T47D (cell line): Measurements from ENCODE around the gene MAMSTR.
"Not testable (repeated sequence)": the region's sequence is repeated elsewhere in the genome, so short reads cannot be mapped to it uniquely, and the experiment has no call there.

Experiments used
- DNase-seq, 2 experiments: peaks; one replicate each; pipeline versions ENCODE4 v3.0.0 to v3.0.0-alpha.2; 2011 to 2012; ENCODE audit warnings: low read depth in 1 of 2, low spot score in 1 of 2
- JUND ChIP-seq: IDR thresholded peaks from 2 replicates; pipeline ENCODE4 v1.6.1; 2012; ENCODE audit warnings: low read depth
- in situ Hi-C: cut with HindIII; loops from 2 replicates; pipeline ENCODE4 v1.10.0; 2016; ENCODE audit warnings: low sequenced_read_pairs, low pct_unique_long_range_greater_than_20kb

The MAMSTR gene

GRCh38 chr19:48711106-48711662, 8.3 kb downstream of the MAMSTR start:
- no peak for DNase-seq
- in situ Hi-C loops = no loop called here
- TF ChIP-seq JUND = no peak

GRCh38 chr19:48708471-48708870, 11.1 kb downstream of the MAMSTR start:
- in situ Hi-C loops = no loop called here
- no peak for DNase-seq
- TF ChIP-seq JUND = no peak

GRCh38 chr19:48705431-48705830, 14.1 kb downstream of the MAMSTR start:
- in situ Hi-C loops = no loop called here
- no peak for DNase-seq
- no peak for TF ChIP-seq JUND

- in situ Hi-C loops = no loop called here
- no peak for DNase-seq
These were observed 16.2 kb downstream of the MAMSTR start for GRCh38 chr19:48703316-48703715.

DNA sequence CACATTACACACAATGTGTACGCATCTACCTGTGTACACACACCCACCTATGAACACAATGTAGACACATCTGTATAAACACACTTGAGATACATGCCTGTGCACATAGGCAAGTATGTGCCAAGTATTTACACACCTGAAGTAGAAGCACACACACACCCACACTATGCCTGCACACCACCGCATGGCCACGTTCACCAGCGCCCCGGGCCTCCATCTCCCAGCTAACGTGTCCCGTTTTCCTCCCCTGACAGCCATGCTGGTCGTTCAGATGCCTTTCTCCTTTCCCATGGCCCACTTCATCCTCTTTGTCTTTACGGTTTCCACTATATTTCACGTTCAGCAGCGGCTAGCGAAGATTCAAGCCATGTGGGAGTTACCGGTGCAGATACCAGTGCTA, 16.8 kb downstream of the MAMSTR start:
- no peak for DNase-seq
- TF ChIP-seq JUND = no peak
- in situ Hi-C loops = no loop called here

More at GRCh38 chr19:48703316-48703715, 16.2 kb downstream of the MAMSTR start:
- no peak for TF ChIP-seq JUND

DNA sequence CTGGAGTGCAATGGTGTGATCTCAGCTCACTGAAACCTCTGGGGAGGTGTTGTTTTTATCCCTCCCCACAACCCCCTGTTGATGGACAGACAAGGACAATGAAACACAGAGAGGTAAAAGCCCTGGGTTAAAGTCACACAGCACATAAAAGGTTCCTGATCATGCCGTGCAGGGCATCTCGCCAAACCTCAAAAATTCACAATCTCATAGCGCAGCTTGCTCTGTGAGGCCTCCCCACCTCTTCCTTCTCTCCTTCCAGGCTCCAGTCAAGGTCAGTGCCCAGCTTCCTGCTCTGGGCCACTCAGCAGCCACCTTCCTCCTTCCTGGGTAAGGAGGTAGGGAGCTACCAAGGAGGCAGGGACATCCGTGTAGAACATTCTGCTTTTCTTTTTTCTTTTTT, 21.5 kb downstream of the MAMSTR start:
- in situ Hi-C loops = no loop called here
- no peak for DNase-seq

DNA sequence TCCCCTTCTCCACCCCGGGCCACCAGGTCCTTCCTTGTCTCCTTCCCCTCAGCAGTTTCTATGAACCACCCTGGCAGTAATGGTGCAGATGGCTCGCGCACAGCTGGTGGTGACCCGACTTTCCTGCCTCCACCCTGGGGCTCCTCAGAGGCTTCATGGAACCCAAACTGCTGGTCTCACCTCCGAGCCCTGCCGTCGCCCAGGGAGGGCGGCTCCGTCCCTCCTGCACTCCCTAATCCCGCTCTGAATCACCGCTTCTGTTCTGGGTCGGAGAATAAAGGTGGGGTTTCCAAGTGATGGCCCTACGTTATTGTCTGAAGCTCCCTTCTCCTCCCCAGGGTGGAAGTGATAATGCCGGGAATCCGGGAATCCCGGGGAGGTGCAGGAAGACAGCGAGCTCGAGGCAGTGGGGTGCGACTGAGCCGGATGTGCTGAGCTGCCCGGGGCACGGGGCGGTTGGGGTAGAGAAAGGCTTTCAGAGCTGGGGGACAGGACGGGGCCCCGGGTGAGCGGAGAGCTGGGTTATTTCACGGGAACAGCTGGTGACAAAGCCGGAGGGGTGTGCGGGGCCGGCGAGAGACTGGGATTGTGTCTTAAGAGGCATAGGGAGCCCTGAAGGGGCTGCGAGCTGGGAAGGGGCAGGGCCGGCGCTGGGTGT, 23.0 kb downstream of the MAMSTR start:
- TF ChIP-seq JUND = no peak
- no peak for DNase-seq
- in situ Hi-C loops = no loop called here

More for the DNA sequence above, 21.5 kb downstream of the MAMSTR start:
- no peak for TF ChIP-seq JUND

DNA sequence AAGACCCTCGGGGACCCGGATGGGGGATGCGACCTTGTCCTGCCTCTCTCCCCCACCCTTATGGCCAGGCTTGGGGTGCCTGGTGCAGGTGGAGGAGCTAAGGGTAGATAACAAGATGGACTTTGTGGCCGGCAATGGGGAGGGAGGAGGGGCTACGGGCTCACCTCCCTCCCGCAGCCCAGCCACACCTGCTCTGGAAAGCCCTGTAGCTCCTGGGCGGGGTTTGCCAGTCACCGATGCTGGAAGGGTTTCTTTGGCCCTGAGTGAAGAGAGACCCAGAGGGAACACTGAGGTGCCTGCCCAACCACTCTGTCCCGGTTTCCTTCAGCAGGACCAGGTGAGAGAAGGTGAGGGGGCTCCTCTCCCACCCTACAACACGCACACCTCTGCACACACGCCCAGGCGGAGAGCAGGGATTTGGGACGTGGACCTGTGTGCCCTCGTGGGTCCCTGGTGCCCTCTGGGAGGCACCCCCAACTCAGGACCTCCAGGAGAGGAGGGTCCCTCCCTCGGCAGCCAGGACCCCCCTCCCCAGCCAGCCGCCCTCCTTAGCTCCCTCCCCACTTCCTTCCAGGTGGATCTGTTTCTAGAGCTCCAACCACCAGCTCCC, 23.7 kb downstream of the MAMSTR start, which contains the start of gene FUT2:
TSS of gene FUT2 (plus strand) at position 229 of the 610 bp plus-strand sequence. CDS start 6,986 bp downstream, outside the sequence.
- in situ Hi-C loops = no loop called here
- peak; percentile 63 to 64 for DNase-seq
- TF ChIP-seq JUND = no peak

DNA sequence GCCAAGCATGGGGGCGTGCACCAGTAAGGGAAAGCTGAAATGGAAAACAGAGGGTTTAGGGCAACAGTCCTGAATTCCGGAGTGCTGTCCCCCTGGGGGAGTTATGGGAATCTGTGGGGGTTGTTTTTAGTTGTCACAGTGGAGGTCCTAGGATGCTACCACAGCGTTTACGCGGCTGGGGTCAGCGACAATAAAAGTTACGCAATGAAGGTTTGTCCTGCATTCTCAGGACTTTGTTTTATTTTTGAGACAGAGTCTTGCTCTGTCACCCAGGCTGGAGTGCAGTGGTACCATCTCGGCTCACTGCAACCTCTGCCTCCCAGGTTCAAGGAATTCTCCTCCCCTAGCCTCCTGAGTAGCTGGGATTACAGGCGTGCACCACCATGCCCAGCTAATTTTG, 25.9 kb downstream of the MAMSTR start:
- DNase-seq, in situ Hi-C loops: not testable (repeated sequence)

DNA sequence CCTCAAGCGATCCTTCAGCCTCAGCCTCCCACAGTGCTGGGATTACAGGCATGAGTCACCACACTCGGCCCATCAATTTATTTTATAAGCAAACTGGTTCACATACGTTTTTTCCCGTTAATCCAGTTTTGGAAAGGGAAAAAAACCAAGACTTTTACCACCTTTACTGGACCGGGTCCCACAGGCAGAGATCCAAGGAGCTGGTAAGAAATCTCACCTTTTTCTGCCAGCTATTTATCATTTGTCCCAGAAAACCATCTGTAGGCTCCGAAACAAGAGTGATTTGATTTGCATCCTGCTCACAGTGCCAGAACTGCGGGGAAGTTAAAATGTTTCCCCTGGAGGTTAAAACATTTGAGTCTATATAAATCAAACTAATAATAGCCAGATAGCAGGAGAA, 30.1 kb downstream of the MAMSTR start:
- in situ Hi-C loops = no loop called here
- no peak for DNase-seq
- no peak for TF ChIP-seq JUND

DNA sequence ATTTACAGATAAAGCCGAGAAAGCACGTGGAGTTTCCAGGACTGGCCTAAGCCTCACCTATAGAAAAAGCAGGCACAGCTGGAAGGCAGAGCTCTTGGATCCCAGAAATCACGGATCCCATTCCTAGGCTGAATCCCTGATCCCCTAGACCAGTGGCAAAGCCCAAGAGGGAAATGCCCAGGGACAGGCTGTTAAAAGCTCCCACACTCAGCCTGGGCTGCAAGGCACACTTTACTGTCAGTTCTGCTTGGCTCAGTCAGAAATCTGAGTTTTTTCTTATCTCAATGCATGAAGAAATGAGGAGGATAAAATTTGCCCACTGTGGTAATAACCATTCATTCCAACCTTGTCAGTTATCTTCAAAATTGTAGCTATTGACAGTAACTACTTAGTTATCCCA, 31.7 kb downstream of the MAMSTR start:
- DNase-seq = no peak
- in situ Hi-C loops = no loop called here
- TF ChIP-seq JUND = no peak

DNA sequence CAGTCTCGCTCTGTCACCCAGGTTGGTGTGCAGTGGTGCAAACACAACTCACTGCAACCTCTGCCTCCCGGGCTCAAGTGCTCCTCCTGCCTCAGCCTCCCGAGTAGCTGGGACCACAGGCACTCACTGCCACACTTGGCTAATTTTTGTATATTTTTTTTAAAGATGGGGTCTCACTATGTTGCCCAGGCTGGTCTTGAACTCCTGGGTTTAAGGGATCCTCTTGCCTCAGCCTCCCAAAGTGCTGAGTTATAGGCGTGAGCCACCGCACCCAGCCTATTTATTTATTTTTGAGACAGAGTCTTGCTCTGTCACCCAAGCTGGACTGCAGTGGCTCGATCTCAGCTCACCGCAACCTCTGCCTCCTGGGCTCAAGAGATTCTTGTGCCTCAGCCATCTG, 32.9 kb downstream of the MAMSTR start:
- in situ Hi-C loops, DNase-seq: not testable (repeated sequence)

DNA sequence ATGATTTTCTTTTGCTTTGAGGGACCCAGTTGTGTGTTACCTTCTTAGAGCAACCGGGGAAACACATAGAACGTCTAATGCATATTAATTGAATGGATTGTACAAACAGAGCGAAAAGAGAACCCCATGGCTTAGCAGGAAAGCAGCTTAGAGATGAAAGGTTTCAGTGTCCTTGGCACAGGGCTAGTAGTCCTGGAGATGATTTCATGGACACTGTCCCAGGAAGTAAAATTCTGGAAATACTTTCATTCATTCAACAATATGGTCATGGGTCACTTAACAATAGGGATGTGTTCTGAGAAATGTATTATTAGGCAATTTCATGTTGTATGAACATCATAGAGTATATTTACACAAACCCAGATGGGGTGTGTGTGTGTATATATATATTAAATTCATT, 33.4 kb downstream of the MAMSTR start:
- in situ Hi-C loops = no loop called here
- no peak for DNase-seq
- no peak for TF ChIP-seq JUND
